ENCODE results near the gene VGLL1.
A peak's percentile ranks its signal among the peaks of the same experiment; 100 is the strongest.

The VGLL1 gene, protein sequence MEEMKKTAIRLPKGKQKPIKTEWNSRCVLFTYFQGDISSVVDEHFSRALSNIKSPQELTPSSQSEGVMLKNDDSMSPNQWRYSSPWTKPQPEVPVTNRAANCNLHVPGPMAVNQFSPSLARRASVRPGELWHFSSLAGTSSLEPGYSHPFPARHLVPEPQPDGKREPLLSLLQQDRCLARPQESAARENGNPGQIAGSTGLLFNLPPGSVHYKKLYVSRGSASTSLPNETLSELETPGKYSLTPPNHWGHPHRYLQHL

DNA sequence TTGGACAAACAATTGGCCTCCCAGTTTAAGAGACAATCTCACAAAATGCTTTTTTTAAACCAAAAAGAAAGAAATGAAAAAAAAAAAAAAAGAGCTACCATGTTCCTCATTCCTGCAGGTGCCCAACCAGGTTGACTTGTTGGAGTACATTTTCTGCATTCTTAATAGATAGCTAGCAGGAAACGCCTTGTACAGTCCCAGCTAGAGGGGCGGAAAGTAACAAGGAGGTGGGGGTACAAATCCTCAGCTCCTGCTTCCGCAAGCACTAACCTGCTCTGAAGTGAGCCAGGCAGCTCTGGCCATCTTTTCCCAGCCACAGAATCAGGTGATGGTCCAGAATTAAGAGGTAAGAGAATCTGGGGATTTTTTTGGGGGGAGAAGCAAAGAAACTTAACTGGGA lies at the start of gene VGLL1:
Gene VGLL1, plus strand, starts transcription at position 265 of the 400 bp plus-strand sequence. CDS start 3,806 bp downstream, outside the sequence.
- no peak for DNase-seq

GRCh38 chrX:136487647-136488046 lies 44.4 kb upstream of the VGLL1 start, which contains the start of gene BRS3:
TSS of gene BRS3 (plus strand) at chrX:136487947. CDS start at chrX:136488115, 168 bp downstream.
- no peak for DNase-seq

GRCh38 chrX:136488706-136489105 lies 43.3 kb upstream of the VGLL1 start:
- no peak for DNase-seq

- DNase-seq = no peak
Observed at GRCh38 chrX:136491832-136492231, 40.2 kb upstream of the VGLL1 start.

DNA sequence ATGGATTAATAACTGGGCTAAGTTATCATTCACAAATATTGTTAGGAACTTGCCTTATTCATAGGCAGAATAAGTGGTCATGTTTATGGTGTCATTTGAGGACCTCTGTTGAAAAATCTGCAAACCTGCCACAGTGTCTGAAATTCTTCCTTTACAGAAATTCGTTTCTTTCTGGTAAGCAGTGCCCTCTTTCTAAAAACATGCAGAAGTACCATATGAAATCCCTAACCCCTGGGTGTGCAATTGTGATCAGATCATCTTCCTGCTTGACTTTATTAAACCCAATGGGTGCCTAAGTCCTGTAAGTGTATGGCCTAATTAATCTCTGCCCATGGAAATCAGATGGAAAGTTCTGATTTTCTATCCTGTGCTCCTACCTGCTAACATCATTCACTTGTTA lies 39.0 kb upstream of the VGLL1 start:
- DNase-seq = no peak

GRCh38 chrX:136495043-136495442 lies 37.0 kb upstream of the VGLL1 start:
- DNase-seq = no peak

DNA sequence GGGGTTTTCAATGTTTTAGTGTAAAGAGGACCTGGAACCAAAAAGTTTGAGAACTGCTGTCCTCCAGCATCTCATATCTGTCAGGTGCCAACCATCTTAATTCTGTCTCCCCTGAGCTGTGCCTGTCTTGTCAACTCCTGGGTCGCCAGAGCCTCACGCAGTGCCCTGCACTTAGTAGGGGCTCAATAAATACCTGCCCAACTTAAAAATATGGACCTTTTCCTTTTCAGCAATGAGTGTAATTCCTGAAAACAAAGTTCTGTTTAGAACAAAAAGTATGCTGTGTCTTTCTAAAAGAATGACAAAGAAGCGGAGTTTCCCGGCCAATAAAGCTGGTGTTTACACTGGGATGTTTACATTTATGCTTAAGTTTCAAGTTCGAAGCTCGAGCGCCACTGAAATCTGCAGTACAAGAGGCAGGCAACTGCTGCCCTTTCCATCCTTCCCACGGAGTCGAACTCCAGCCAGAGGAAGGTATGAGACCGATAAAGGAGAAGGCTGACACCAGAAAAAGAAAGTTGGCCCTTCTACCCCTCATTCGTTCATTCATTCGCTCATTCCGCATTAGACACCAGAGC lies 35.7 kb upstream of the VGLL1 start:
- DNase-seq = no peak

GRCh38 chrX:136496764-136497555 lies 35.1 kb upstream of the VGLL1 start:
- DNase-seq = peak; percentile 91

GRCh38 chrX:136497556-136498052 lies 34.4 kb upstream of the VGLL1 start, which contains the start of gene HTATSF1:
TSS of gene HTATSF1 (plus strand) at chrX:136497592. CDS start at chrX:136497685, 93 bp downstream.
- DNase-seq = no peak

DNA sequence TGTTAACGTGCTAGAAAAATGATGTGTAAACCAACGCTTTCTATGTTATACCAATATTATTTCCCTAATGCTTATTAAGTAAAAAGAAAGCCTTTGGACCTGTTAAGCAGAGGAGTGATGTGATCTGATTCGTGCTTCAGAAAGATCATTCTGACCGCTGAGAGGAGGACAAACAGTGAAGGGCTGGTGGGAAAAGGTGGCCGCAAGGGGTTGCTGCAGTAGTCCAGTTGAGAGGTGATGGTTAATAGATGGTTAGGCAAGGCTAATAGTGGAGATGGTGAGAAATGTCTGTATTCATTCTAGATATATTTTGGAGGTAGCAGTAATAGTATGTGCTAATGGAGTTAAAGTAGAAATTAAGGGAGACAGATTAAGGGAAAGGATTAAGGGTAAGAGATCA lies 12.9 kb upstream of the VGLL1 start:
- no peak for DNase-seq

DNA sequence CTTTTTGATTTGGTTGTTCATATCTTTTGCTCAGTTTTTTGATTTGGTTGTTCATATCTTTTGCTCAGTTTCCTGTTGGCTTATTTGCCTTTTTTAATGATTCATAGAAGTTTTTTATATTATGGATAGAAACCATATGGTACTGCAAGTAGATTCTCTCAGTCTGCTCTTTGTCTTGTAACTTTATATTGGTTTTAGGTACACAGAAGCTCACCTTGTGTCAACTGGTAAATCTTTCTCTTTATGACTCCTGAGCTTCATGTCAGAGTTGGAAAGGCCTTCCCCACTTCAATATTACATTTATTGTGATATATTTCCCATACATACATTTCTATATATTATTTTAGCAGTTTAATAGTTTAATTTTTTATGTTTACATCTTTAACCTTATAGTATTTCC lies 8.2 kb upstream of the VGLL1 start:
- no peak for DNase-seq

DNA sequence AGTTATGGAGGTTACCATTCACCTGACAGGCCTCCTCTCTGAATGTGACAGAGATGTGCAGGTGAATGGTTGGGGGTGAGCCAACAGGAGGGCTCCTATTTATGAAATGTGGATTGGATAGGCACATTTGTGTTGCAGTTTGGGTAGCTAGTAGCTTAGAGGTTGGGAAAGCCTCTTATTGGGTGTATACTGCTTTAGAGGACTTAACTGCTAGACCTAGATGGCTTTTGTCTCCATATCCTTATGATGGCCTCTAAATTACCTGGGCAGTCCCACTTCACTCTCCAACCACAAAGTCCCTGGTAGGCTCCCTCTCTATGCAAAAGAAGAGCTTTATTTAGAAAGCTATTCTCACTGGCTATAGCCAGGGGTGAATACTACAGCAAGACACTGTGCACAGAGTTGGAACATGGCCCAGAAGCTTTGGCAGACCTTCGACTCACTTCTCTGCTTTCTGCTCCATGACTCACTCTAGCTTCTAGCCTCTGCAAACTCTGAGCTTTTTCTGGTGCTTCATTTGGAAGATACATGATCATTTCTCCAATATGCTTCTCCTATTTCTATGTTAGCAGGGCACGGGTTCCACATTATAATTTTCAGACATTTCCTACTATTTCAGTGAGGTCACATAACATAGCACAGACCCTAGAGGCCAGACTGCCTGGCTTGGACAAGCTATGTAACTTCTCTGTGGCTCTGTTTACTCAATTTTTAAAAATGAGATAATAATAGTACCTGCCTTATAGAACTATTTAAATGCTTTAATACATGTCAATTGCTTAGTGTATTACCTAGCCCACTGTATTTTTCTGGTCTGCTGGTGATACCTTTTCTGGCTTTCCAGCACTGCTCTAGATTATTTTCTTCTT lies 6.0 kb upstream of the VGLL1 start:
- DNase-seq = no peak

DNA sequence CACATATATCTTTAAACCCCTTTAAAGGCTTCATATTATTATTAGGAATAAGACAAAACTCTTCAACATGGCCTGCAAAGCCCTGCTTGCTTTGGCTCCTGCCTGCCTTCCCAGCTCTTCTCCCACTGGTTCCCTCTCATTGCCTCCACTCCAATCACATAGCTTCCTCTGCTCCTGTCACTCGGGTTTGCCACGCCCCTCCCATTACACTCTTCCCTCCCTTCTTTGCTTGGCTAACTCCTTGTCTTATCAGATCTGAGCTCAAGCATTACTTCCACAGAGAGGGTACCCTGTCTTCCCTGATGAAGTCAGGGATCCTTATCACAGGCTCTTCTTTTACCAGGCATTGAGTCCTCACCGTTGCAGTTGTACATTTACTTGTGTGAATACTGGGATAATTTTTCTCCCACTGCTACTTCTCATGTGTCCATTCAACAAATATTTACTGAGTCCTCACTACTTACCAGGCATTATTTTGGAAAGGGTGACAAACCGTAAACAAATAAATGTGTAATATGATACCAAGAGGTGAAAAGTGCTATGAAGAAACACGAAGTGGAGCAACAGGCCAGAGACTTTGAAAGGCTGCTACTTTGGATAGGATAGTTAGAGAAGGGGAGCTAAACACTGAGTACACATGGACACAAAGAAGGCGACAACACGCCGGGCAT lies 3.2 kb upstream of the VGLL1 start:
- no peak for DNase-seq

DNA sequence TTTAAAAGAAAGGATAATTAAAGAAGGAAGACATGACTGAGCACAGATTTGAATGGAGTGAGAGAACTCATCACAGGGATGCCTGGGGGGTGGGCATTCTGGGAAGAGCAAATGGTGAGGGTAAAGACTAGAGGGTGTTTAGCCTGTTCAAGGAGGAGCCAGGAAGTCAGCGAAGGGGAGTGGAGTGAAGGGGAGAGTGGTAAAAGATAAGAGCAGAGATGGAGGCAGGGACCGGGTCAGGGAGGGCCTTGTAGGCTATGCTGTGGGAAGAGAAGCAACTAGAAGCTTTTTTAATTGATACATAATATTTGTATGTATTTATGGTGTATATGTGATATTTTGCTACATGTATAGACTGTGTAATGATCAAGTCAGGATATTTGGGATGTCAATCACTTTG lies 2.2 kb upstream of the VGLL1 start:
- no peak for DNase-seq

GRCh38 chrX:136534131-136534530 lies 2.1 kb downstream of the VGLL1 start:
- DNase-seq = no peak

- no peak for DNase-seq
Observed at GRCh38 chrX:136538811-136539210, 6.8 kb downstream of the VGLL1 start.

DNA sequence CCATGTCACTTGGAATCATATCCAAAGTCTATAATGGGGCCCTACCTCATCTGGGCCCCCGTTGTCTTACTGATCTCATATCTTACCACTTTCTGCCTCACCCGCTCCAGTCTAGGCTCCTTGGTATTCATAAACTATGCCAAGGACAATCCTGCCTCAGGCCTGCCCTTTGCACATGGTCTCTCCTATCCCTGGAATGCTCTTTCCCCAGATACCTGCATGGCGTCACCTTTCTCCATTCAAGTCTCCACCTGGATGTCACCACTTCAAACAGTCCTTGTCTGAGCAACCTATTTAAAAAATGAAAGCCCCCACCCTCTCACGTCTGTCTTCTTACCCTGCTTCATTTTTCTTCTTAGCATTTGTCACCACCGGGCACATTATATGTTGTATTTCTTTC lies 8.2 kb downstream of the VGLL1 start:
- DNase-seq = no peak

GRCh38 chrX:136541294-136541693 lies 9.3 kb downstream of the VGLL1 start:
- no peak for DNase-seq

DNA sequence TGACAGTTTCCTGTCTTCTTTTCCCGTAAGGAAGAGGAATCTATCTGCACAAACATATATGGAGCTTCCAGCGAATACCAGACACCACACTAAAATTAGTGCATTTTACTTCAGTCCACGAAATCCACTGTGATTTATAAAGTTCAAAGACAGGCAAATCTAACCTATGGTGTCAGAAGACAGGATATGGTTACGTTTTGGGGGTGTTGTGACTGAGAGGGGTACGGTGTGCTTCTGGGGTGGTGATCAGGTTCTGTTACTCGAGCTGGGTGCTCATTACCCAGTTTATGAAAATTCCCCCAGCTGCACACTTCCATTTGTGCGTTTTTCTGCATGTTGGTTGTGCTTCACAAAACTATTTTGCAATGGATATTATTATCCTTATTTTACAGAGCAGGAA lies 10.3 kb downstream of the VGLL1 start:
- no peak for DNase-seq

DNA sequence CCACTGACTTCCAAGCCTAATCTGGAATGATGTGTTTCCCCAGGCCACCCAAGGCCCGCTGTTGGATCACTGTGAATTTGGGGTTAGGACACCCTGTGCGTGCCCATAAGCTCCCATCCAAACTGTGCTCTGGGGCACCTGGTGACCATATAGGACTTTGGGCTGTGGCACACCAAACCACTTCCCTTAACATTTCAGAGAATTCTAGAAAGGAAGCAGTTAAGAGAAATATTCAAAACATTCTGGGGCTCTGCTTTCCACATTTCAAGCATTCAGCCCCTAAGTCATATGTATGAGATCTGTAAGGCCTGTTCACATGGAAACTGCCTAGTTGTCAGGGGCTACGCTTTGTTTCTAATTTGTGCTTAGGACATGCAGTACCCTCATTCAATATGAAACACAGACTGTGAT lies 14.4 kb downstream of the VGLL1 start:
- peak; percentile 6 for DNase-seq

- no peak for DNase-seq
Observed at GRCh38 chrX:136549226-136549625, 17.2 kb downstream of the VGLL1 start.

DNA sequence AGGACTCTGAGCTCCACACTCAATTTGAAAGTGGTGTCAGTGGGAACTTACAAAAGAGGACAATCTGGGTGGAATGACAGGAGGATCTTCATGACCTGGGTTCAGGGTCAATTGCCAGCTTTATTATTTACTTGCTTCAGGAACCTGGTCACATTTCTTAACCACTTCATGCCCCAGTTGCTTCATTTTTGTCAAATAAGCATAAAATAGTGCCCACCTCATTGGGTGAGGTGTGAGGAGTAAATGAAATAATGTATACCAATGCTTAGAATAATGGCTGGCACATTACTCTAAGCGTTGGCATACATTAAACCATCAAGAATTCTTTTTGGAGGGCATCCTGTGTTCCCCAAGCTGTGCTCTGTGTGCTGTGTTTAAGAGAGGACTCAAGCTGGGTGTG lies 19.4 kb downstream of the VGLL1 start:
- DNase-seq = no peak

Data from activated CD4-positive, alpha-beta T cell treated with anti-CD3 and anti-CD28 coated beads, Interleukin-10, Interleukin-2, amounts not matched to agents 100 ng/mL and 50 ng/mL, durations not matched to agents 16 hours and 8 hours (primary cell).